ENCODE results near the gene RAPGEF3.

RAPGEF3 gene

DNA sequence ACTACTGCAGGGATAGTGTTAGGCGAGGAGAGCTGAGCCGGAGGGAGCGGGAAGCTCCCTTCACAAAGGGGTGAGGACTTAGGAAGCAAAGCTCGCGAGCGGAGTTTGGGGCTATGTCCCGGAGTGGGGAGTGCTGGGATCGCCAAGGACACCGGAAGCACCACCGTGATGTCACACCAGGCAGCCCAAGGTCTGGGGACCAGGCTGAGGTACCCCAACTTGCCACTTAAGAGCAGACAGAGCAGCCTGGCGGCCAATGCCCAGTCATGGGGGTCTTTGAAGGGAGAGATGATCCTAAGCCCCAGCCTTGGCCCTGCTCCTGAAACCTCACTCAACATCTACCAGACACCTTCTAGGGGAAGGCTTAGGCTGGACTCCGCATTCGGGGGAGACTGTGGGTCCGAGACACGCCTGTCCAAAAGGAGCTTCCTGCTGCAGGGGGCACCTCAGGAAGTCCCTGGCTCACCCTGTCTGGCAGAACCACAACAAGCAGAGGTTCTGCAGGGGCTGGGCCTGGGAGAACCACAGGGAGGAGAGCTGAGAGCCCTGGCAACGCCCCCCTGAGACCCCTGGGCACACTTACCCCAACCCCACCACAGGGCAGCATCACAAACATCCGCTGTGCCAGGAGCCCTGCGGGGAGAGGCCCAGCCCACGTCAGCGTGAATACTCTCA, 32.1 kb upstream of the RAPGEF3 start:
- no peak for DNase-seq

GRCh38 chr12:47789712-47790489, 31.2 kb upstream of the RAPGEF3 start:
- no peak for DNase-seq

- DNase-seq = no peak
Observed at GRCh38 chr12:47789141-47789540, 30.5 kb upstream of the RAPGEF3 start.

DNA sequence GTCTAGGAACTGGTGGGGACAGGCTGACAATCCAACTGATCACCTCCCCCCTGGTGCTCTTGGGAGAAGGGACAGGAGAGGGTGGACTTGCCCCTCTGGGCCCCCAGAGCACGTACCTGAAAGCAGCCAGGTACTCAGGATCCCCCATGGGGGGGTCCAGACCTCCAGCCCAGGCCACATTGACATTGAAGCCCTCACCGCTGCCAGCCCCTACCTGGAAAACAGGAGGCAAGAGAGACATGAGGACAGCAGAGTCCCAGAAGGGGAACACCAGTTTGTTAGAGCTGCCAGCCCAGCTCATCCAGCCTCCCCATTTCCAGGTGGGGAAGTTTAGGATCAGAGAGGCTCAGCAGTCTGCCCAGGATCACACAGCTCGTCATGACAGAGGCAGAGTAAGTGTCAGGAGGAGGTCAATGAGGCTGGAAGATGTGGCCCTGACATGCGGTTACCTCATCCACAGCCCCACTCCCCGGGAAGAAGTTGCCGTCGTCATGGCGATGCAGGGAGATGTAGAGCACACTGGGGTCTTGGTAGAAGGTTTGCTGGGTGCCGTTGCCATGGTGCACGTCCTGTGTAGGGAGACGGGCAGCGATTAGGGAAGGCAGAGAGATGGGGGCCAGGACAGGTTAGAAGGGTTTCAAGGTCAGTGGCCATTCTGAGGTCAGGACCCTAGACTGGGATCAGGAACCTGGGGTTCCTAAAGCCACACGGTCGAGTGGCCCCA, 29.1 kb upstream of the RAPGEF3 start:
- no peak for DNase-seq

DNA sequence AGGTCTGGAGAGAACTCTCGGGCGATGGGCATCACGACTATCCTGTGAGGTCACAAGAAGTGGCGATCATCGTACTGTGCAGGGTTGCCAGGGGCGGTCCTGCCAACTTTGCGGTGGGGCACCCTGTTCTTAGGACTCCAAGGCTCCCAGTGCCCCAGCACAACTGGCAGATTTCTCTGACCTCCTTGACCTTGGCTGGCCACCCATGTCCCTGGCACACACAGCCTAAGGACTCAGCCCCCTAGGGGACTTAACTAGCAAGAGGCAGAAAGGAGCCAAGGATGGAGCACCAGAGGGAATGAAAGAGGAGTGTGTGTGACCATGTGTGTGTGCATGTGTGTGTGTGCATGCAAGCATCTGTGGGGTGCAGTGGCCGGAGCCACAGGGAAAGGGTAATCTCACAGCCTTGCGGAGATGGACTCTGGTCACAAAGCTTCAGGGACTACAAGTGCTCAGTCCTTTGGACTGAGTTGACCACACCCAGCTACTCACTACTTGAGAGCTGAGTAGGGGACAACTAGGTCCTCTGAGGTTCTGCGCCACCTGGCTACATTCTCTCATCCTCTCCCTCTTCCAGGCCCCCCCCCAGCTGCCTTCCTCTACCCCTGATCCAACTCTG, 28.1 kb upstream of the RAPGEF3 start:
- no peak for DNase-seq

DNA sequence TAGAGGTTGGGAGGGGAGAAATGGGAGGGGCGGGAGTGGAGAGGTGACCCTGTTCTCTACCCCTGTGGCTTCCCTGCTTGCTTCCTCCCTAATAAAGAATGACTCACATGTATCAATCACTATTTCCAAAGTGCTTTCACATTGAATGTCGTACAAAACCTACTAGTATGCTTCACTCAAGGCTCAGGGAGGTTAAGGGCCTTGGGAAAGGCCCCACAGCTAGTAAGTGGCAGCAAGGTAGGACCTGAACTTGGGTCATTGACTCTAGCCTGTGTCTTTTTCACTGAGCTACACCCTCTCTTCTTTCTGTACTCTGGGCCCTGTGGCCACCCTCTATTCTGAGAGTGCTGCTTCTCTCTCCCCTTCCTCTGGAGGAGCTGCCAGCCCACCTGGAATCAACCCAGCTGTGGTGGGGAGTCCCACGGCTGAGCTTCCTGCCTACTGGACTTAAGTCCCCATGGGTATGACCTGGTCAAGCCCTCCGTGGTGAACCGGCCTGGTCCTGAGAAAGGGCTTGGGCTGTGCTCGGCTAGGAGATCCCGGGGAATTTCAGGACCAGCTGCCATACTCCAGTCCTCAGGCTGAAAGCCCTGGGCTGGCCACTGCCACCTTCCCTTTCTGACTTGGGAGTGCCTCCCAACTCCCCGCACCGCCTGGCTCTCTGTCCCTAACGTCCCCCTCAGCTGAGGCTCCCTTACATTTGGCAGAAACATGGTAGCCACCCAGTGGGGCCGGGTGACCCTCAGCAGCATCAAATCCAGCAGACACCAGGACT, 27.4 kb upstream of the RAPGEF3 start:
- no peak for DNase-seq

GRCh38 chr12:47785036-47785886, 26.6 kb upstream of the RAPGEF3 start:
- DNase-seq = no peak

DNA sequence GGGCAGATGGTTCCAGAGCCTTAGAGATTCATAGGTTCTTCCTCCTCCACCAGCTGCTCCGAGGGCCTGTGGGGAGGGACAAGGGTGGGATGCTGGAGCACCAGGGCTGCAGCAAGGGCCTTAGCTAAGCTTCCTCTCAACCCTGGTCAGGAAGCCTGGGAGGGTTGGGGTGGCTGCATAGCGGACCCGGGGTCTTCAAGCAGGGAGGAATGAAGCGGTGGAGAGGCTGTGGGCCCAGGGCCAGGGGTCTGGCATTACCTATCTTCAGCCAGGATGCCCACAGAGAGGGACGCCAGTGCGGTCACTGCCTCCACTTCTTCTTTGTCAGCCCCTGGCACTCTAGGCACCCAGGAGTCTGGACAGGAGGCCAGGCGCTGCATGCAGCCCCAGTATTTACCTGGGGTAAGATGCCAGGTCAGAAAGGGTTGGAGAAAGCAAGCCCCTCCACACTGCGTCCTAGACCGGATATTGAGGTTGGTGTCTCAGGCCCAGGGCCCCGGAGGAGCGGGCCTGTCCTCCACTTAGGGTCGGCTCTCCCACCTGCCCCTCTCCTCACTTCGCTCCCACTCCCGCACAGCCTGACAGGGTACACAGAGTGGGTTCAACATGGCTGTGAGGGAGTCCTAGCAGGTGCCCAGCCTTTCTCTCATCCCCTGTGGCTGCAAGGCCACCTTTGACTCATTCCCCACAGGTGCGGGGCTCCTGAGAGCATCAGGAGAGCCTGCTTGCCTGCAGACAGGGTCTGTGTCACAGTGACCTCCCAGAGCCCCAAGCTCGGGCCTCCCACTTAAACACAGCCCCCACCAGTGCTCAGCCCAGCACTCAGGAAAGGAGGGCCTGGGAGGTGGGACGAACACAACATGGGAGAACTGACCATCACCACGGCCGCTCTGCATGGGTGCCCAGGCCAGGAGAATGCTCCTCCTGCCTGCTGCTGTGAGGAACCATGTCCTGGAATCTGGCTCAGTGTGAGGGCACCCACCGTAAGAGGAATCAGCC, 25.4 kb upstream of the RAPGEF3 start:
- no peak for DNase-seq

GRCh38 chr12:47783024-47783755, 24.5 kb upstream of the RAPGEF3 start:
- no peak for DNase-seq

DNA sequence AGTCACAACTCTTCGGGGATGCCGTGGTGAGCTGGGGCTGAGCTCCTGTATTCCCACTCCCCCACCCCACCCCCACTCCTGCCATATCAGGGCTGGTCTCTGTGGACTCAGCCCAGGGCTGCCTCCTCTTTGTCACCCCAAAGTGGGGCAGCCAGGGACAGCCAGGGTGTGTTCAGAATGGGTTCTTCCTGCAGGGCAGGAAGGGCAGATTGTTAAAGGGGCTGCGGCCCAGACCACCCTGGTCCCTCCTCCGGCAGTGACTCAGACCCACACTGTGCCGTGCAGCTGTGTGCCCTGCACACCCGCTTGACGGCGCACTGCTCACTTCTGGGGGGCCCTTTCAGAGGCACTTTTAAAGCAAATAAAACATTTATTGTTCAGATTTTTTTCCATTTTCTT, 23.7 kb upstream of the RAPGEF3 start:
- no peak for DNase-seq

GRCh38 chr12:47781479-47782371, 23.0 kb upstream of the RAPGEF3 start:
- DNase-seq = no peak

- DNase-seq = no peak
Observed at GRCh38 chr12:47779943-47780504, 21.3 kb upstream of the RAPGEF3 start.

- peak; percentile 95 for DNase-seq
Observed at GRCh38 chr12:47779301-47779942, 20.7 kb upstream of the RAPGEF3 start.

GRCh38 chr12:47778881-47779280, 20.2 kb upstream of the RAPGEF3 start:
- DNase-seq = no peak

GRCh38 chr12:47777741-47778558, 19.3 kb upstream of the RAPGEF3 start:
- no peak for DNase-seq

GRCh38 chr12:47777151-47777550, 18.5 kb upstream of the RAPGEF3 start:
- DNase-seq = no peak

All from activated CD4-positive, alpha-beta T cell treated with anti-CD3 and anti-CD28 coated beads, Interleukin-2, amount 50 U/mL, for 1 hour (primary cell).